Dedifferentiated amniotic fluid mesenchymal stem cell (primary cell): ENCODE results near the gene MMP11.
A peak's percentile ranks its signal among the peaks of the same experiment; 100 is the strongest.

Source experiments
- DNase-seq: peaks from one replicate; pipeline ENCODE4 v3.0.0-alpha.2; 2016; ENCODE audit errors: extremely low spot score

The MMP11 gene

DNA sequence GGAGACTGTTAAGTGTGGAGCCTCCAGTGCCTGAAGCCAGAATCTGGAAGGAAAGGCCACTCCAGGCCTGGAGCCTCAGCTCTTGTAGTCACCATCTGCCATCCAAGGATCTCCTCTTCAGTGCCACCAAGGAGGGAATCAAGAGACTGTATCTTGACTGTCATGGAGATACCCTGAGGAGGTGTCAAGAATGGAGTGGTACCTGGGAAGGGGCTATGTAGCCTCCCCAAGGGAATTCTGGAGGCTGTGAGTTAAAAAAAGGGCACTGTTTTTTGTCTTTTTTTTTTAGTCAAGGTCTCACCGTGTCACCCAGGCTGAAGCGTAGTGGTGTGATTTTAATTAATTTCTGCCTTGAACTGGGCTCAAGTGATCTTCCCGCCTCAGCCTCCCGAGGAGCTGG lies 13.1 kb upstream of the MMP11 start:
- DNase-seq = no peak

DNA sequence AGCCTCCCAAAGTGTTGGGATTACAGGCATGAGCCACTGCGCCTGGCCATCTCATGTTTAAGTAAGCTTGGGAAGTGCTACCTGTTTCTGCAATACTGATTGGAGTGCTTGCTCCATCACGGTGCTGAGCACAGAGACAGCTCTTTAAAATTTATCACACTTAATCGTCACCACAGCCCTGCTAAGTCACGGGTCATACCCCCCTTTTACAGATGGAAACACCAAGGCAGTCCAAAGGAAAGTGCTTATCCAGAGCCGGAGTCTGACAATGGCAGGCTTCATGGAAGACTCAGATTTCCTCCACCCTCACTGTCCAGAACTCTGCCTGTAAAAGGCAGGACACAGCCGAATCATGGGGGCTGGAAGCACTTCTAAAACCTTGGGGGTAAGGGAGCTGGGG lies 12.6 kb upstream of the MMP11 start:
- no peak for DNase-seq

DNA sequence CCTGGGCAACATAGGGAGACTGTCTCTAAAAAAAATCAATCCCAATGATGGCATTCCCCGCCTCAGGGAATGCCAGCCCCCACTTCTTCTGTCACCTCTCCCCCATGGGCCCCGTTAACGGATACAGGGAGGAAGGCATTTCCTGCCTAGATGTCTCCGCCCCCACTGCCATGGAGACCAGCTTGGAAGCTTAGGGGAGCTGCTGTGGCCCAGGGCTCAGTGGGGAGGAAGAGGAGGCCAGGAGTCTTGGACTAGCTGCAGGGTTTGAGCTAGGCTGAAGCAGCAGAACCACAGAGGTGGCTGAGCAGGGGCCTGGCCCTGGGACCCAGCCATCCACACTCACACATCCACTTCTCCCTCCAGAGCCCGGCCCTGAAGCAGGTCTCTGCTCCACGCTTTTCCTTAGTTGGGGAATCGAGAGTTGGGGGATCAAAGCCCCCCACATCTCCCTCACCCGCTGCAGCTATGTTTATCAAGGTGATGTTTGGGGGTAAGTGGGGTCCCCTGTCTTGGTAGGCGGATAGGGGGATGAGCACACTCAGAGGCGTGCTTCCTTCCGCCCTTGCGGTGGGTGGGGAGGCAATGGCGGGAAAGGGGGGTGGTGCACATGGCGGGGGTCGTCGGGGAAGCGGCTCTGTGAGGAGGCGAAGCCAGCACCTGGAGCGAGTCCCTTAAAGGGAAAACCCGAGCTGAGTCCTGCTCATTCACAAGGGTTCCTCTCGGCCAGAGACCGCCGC lies 9.6 kb upstream of the MMP11 start, which contains the start of gene C22orf15:
Gene C22orf15, plus strand, starts transcription at position 149 of the 737 bp plus-strand sequence. Its CDS starts 317 bp downstream, at position 466.
- DNase-seq = no peak

DNA sequence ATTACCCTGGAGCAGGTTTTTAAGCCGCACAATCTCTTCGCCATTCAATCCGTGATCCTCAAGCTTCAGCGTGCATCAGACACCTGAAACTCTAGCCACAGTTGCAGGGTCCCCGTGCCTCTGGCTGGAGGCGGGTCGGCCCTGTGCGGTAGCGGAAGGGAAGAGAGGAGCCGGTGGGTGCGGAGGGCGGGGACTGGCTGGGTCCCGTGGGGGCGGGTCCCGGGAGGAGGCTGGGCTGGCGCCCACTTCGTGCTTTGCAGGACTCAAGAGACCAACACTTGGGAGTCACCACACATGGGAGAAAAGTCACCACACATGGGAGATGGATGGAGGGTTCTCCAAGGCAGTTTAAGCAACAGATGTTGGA lies 9.1 kb upstream of the MMP11 start:
- no peak for DNase-seq

DNA sequence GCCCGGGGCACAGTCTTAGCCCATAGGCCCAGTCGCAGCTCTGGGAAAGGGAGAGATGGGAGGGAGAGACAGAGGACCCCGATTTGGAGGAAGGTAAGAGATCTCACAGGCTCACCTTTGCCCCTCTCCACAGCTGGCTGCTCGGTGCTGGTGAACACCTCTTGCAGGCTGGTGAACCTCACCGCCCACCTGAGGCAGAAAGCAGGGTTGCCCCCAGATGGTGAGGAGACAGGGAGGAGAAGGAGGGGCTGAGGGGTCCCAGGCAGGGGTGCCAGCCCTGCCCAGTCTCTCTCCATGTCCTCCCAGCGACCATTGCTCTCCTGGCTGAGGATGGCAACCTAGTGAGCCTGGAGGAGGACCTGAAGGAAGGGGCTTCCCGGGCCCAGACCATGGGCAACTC lies 8.7 kb upstream of the MMP11 start:
- DNase-seq = no peak

DNA sequence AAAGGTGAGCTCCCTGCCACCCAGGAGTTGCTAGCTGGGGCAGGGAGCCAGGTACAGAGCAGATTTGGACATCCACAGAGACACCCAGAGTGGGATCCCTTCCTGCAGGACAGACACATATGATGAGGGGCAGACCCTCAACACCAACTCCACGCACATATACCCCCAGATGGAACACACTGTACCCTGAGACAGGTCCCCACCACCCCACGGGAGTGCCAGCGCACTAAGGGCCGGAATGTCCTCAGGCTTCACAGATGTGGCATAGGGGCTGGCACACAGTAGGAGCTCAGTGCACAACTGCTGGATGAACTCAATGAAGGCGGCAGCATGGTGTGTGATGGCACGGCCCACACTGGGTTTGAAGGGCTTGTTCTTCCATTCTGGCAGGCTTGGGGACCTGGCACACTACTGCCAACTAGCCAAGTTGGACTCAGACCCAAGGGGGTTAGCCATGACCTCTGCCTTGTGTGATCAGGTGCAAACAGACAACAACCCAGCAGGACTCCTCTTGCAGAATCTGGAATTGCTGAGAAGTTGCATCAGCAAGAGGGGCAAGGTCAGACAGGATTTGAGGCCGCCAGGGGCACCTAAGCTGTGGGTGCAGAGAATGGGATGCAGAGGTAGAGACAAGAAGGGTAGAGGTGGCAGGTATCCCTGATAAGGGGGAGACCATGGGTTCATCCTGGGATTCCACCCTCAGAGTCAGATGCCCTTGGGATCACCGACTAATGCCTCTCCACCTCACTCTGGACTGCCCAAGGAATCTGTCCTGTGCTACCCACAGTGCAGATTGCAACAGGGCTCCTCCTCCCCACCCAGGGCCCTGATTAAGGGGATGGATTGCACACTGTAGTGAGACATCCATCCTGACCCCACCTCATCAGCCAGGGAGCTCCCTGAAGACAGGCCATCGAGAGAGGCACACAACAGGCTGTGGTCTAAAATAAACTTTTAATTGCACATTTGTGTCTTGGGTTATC lies 7.5 kb upstream of the MMP11 start:
- no peak for DNase-seq

DNA sequence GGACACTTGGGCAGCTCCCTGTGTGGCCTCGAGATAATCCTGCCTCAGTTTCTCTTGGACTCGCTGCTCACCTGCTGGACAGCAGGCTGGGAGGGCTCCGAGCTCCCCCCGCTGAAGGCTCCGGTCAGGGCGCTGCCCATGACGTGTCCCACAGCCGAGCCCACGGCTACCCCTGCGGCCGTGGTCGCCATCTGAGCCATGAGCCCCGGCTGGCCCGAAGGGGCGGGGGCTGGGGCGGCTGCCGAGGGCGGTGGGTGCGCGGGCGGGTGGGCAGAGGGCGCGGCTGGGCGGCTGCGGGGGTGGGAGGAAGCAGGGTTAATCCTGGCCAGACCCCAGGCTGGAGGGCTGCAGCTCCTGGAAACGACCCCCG lies 5.4 kb upstream of the MMP11 start:
- no peak for DNase-seq

DNA sequence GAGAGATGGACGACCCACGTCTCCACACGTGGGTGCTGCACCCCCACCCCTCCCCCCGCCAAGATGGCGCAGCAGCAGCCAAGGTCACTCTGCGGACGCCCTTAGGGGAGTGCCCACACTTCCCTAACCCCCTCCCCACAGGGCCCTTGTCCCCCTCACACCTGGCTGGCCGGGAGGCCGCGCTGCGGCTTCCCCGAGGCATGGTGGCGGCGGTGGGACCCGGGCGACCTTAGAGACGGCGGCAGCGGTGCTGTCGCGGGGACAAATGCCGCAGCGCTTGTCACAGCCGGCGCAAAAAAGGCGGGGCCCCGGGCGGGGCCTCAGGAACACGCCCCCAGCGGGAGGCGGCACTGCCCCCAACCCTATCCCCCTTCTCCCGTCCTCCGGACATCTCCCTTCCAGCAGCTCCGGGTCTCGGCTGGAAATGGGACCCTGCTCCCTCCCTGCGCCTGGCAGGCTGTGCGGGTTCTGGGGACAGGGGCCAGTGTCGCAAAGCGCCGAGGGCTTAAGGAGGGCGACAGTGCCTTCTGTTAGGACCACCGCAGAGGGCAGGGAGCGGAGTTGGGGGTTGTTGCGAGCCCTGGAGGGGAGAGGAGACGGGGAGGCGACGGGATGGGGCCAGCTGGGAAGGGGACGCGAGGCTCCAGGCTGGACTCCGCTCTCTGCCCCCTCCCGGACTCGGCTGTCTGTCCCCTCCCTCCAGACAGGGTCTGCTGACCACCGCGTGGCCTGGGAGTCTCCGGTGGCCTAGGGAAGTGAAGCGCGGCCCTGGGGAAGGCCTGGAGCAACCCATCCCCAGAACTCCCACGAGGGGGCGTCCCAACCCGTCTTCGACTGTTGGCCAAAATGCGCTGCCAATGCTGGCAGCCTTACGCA lies 4.7 kb upstream of the MMP11 start, which contains the start of gene CHCHD10:
Gene CHCHD10, minus strand, starts transcription at position 300 of the 876 bp plus-strand sequence. Its CDS starts 98 bp downstream, at position 202.
- DNase-seq = no peak

DNA sequence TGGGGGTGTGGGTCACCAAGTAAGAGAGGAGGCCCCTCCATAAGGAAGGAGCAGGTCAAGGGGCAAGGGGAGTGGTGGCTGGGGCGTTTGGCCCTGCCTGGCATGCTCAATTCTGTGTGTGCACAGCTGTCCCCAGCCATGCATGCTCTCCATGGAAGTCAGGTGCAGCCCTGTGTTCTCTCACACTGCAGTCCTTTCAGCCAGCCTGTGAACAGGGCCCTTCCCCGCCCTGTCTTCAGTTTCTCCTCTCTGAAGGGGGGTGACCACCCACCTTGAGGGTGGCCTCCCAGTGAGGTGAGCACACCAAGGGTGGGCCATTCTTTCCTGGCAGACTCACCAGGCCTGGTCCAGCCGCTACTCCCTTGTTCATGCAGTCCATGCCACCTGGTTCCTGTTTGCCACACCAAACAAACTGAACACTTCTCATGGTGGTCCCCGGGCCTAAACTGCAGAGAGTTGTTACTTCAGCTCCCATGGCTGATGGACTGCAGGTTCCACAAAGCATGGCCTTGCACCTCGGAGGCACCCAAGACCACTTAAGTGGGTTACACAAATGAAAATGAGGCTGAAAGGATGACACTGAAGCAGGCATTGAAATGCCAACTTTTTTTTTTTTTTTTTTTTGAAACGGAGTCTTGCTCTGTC lies 3.2 kb upstream of the MMP11 start:
- DNase-seq = no peak

DNA sequence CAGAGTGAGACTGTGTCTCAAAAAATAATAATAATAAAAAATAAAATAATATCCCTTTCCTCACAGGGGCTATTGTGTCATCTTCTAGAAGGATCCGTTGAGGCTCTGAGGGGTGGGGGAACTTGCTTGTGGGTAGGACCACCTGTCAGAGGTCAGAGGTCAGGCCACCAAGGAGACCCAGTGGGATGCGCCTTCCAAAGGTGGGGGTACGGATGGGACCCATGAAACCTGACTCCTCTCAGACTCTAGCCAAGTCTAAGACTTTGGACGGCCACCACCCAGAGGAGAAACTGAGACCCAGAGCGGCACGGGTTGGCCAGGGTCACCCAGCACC lies 367 bp upstream of the MMP11 start:
- DNase-seq = no peak

DNA sequence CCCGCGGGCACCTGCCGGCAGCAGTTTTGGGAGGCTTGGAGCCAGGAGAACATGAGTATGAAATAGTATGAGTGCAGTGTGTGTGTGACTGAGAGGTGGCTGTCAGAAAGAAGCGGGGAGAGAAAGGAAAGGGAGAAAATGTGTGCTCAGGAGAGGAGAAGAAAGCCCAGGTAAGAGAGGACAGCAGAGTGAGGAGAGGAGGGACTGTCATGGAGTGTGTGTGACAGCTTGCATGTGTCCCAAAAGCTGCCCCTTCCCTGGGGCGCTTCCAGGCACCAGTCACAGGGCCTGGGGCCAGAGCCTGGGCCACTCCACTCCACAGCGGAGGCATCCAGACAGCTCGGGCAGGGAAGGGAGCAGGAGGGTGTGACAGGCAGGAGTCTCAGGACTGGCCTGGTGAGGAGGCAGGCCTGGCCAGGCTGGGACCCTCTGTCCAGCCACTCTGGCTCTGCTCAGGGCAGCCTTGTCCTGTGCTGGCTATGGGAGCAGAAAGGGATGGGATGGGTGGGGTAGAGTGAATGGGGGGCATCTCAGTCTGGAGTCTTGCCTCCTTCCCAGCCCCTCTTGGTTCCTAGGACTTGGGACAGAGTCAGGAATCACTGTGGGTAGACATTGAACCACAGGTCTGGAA lies 949 bp downstream of the MMP11 start:
- no peak for DNase-seq

DNA sequence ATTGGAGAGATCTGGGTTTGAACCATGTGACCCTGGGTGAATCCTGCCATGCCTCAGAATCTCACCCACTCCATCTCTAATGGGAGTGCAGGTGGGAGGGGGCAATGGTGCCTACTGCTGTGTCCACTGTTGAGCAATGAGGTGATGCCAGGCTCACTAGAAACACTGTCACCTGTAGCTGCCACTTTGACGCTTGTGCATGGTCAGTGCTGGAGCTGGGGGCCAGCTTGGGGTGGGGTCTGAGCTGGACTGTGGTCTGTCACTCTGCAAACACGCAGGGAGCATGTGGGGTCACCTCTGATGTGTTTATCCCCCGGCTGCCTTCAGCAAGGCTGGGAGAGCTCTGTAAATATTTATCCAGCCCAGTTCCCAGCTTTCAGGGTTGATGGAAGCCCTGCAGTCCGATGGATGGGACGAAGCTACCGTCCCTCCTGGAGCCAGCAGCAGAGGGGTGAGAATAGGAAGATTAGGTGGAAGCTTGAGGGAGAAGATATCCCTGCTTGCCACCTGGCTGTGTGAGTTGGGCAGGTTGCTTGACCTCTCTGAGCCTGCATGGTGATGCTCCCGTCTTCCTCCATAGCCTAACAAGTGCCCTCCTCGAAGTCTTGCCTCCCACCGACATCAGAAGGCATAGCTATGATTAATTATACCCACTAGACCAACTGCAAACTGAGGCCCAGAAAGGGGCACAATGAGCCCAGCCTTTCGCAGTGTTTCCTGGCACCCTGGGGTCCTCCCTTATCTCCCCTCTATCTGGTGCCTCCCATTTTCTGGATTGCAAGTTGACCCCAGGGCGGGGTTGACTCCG lies 1.7 kb downstream of the MMP11 start:
- no peak for DNase-seq

DNA sequence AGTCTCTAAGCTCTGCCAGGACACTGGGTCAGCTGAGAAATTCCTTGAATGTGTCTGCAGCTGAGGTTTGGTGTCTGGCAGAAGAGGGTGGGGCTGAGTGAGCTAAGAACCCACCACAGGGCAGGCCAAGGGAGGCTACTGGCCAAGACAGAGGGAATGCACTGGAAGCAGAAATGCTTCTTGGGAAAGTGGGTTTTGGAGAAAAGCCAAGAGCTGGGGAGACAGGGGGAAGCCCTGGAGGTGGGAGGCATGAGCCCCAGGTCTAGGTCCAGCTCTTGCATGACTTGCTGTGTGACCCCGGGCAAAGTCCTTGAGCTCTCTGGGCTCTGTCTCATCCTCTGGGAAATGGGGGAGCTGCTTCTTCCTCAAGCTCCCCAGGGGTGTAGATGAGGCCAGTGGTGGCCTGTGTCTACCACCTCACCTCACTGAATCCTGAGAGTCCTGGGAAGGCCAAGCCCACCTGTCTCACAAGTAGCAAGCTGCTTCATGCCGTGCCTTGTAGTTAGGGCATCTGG lies 2.3 kb downstream of the MMP11 start:
- DNase-seq = peak; percentile 39

DNA sequence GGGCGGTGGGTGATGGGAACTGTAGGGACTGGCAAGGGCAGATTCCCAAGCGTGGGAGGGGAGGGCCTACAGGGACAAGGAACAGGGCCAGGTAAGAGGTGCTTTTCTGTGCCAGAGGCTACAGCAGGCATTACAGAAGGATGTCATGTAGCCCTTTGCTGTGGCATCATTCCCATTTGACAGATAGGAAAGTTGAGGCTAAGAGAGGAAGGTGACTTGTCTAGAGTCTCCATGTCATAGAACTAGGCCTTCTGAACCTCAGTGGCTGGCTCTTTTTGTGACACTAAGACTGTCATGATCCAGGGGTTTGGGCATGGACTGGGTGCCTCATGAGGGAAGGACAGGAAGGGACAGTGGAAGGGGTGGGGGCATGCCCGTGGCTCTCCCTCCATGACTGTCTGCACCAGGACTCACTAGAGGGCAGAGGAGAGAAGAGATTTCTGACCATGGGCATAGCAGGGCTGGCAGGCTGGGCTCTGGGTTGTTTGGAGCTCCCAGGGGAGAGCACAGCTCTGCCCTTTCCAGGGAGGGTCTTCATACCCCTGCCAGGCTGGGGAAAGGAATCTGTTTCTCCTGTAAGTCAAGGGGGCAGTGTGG lies 3.2 kb downstream of the MMP11 start:
- no peak for DNase-seq

DNA sequence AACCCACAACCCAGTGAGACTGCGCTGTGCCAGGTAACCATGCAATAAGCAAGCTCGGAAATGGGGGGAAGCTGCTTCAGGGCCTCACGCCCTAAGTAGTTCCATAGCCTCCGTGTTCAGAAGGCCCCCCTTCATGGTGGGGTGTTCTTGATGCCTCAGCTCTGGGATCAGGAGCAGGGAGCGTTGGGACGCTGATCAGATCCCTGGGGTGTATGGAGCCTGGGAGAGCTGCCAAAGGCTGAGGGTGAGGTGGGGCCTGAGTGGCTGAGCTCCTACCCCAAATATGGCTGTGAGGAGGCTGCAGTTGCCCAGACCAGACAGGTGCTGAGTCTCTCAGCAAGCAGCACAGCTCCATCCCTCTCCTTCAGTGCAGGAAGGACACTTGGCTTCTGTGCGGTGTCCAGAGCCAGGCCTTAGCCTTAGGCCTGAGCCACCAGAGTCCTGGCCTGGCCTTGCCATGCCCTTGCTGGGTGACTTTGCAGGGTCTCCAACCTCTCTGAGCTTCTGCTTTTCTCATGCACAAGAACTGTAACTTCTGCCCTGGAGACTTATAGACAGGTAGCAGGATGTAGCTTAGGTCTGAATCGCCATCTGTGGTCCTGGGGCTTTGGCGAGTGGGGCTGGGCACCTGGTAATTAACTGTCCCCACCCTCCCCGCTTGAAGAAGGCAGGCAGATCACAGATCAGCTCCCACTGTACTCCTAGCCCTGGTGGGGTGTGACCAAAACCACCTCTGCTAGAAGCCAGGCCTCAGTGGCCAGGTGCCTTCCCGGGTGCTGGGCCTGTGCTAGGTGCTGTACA lies 5.3 kb downstream of the MMP11 start:
- no peak for DNase-seq

DNA sequence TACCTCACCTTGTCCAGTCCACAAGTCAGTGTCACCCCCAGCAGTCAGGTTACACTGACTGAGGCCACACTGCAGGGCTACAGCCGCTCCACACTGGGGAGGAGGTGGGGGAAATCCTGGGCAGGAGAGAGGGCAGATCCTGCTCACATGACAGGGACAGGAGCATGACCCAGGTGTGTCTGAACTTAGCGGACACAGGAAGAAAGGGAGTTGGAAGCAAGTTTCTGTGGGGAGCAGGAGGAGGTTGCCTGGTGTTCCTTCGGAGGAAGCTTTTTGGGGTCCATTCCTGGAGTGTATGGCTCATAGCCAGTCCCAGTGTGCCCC lies 5.9 kb downstream of the MMP11 start:
- no peak for DNase-seq

DNA sequence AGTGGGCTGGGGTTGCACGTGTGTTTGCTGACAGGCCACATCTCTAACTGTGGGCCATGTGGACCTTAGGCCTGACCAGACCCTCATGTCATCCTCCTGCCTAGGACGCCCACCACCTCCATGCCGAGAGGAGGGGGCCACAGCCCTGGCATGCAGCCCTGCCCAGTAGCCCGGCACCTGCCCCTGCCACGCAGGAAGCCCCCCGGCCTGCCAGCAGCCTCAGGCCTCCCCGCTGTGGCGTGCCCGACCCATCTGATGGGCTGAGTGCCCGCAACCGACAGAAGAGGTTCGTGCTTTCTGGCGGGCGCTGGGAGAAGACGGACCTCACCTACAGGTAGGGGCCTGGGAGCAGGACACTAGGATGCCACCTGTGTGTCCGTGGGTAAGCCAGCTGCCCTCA lies 6.4 kb downstream of the MMP11 start:
- no peak for DNase-seq

DNA sequence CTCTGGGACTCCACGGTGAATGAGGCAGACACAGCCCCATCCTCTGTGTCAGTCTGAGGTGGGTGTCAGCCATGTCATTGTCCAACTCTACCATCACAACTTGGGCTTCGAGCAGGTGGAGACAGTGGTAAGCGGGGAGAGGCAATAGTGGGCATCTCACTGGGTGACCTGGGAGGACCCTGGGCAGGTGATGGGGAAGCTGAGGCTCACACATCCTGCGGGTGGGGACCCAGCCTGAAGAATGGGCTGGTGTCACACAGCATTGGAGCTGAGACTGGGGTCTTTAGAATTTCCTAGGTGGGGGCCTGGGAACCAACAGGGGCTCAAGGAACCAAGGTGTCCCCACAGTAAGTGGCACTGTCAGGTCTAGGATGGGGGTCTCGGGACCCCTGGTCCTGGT lies 7.1 kb downstream of the MMP11 start:
- no peak for DNase-seq
